Eye (tissue), 1 donor: ENCODE data around the gene SEMA3G.

Experiments used
- DNase-seq: peaks from one replicate; pipeline ENCODE4 v3.0.0-alpha.2; 2015

Gene SEMA3G

DNA sequence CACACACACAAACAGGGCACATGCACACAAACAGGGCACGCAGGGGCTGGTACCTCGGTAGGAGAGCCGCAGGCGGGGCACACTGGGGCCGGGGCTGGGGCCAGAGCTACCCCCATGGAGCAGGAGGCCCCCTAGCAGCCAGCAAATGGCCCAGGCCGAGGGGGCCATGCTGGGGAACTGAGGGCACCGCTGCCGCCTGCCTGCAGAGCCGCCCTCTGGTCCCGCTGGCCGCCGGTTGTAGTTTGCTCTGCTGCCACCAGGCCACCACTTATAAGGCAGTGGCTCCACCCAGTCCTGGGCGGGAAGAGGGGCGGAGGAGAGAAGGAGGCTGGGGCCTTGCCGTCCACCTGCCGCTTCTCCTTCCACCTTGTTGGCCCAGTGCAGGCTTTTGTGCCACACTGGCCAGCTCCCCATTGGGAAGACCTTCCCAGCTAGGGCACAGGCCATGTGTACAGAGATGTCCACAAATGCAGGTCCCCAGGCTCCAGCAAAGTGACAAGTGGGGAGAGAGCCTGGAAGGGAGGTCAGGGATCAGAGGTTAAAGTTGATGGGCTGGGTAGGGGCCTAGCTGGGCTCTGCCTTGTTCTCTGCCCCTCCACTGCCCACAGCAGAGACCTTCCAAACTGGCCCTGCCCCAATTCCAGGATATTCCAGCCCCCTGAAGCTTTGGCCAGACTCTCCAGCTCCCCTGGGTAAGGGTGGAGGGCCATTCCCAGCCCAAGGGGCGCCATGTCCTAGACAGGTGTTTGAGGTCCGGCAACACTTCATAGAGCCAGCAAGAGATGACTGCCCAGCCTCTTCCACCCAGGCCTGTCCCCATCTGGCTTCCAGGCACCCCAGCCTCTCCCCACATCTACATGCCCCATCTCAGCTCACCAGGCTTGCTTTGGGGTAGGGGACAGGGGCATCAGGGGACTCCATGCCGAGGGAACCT, at the start of gene SEMA3G:
SEMA3G (minus strand) TSS at position 244 of the 934 bp plus-strand sequence; CDS start at position 168, 76 bp downstream.
- DNase-seq, result peak; percentile 72

DNA sequence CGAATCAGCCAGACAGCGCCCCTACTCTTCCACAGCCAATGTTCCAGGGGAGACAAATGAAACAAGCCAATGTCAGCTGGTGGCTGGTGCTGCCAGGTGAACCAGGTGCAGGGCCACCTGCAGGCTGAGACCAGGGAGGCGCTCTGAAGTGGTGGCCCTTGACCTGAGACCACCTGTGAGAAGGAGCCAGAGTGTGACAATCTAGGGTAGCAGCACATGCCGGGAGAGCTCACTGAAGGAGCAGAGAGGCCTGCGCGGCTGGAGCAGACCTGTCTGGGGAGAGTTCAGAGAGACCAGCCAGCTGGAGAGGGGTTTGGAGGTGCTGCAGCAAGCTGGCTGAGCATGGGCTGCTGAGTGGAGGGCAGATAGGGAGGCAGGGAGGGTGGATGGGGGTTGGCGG, 49.5 kb upstream of the SEMA3G start:
- no peak for DNase-seq

- DNase-seq, result no peak
Measured at GRCh38 chr3:52493232-52494017, 48.5 kb upstream of the SEMA3G start.

DNA sequence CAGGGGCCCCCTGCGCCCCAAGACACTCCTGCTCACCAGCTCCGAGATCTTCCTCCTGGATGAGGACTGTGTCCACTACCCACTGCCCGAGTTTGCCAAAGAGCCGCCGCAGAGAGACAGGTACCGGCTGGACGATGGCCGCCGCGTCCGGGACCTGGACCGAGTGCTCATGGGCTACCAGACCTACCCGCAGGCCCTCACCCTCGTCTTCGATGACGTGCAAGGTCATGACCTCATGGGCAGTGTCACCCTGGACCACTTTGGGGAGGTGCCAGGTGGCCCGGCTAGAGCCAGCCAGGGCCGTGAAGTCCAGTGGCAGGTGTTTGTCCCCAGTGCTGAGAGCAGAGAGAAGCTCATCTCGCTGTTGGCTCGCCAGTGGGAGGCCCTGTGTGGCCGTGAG, 47.2 kb upstream of the SEMA3G start:
- no peak for DNase-seq

GRCh38 chr3:52490939-52491526, 46.1 kb upstream of the SEMA3G start:
- DNase-seq, result no peak

DNA sequence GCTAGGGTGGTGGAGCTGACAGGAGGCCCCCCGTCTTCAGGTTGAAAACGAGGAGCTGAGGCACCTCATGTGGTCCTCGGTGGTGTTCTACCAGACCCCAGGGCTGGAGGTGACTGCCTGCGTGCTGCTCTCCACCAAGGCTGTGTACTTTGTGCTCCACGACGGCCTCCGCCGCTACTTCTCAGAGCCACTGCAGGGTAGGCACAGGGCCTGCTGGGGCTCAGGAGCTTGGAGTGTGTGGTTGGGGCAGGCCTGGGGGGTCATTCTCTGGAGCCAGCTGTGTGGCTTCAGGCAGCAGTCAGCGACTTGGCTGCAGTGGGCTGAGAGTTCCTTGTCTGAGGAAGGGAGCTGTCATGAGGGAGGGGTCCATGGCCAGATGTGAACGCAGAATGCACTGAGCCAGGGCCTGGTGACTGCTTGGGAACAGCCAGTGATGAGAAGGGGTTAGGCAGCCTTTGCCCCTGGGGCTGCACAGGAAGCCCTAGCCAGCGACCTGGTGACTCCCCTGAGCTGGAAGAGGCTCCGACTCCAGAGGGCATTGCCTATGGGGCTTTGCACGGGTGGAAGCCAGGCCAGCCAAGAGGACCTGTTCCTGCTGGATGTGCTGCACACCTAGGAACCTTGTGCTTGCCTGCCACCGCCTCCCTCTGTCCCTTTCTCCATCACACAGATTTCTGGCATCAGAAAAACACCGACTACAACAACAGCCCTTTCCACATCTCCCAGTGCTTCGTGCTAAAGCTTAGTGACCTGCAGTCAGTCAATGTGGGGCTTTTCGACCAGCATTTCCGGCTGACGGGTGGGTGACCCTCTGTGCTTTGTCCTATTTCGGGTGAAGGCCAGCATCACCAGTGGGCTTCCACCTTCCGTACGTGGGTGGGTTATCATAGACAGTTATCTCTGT, 45.4 kb upstream of the SEMA3G start:
- DNase-seq, result no peak

DNA sequence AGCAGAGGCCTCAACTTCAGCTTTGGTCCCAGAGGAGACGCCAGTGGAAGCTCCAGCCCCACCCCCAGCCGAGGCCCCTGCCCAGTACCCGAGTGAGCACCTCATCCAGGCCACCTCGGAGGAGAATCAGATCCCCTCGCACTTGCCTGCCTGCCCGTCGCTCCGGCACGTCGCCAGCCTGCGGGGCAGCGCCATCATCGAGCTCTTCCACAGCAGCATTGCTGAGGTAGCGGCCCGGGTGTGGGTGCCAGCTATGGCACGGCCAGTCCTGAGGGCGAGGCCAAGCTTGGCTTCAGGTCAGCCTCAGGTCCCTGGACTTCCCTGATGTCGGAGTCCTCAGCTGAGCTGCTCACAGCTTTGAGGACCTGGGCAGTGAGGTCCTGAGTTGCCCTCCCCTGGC, 44.5 kb upstream of the SEMA3G start:
- DNase-seq, result no peak

- no peak for DNase-seq
Measured at GRCh38 chr3:52488746-52489145, 43.8 kb upstream of the SEMA3G start.

GRCh38 chr3:52487788-52488691, 43.1 kb upstream of the SEMA3G start:
- no peak for DNase-seq

GRCh38 chr3:52487050-52487787, 42.3 kb upstream of the SEMA3G start:
- DNase-seq, result no peak

DNA sequence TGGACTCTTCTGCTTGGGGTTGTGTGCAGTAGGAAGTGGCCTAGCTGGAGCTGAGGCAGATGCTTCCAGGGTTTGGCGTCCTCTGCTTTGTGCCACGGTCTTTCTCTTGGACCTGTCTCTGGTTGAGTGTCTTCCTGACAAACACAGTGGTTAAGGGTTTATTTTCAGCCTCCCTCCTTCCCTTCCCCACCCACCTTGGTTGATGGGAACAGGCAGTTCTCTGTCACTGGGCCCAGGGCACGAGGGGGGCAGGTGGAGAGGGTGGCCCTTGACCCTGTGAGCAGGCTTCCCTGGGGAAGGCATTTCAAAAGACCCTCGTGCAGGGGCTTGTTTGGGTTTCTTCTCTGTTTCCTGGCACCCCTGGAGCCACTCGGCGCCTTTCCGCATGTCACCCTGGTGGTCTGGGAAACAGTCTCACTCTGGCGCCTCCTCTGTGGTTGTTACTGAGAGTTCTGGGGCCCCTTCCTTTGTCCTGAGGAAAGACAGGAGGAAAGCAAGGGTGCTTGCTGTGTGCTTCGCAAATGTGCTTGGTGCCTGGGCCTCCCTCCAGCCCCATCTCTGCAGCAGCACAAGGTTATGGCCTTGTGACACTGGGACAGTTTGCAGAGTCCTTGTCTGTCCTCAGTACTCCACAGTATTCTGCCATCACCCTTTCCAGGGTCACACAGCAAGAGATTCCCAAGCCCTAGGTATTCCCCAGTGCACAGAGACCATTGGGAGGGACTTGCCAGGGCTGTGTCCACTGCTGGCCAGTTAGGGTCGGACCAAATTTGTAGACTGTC, 40.0 kb upstream of the SEMA3G start:
- no peak for DNase-seq

- peak; percentile 68 for DNase-seq
Measured at GRCh38 chr3:52483577-52484381, 38.9 kb upstream of the SEMA3G start.

GRCh38 chr3:52483081-52483480, 38.2 kb upstream of the SEMA3G start:
- DNase-seq, result no peak

- no peak for DNase-seq
Measured at GRCh38 chr3:52481819-52482521, 37.1 kb upstream of the SEMA3G start.

DNA sequence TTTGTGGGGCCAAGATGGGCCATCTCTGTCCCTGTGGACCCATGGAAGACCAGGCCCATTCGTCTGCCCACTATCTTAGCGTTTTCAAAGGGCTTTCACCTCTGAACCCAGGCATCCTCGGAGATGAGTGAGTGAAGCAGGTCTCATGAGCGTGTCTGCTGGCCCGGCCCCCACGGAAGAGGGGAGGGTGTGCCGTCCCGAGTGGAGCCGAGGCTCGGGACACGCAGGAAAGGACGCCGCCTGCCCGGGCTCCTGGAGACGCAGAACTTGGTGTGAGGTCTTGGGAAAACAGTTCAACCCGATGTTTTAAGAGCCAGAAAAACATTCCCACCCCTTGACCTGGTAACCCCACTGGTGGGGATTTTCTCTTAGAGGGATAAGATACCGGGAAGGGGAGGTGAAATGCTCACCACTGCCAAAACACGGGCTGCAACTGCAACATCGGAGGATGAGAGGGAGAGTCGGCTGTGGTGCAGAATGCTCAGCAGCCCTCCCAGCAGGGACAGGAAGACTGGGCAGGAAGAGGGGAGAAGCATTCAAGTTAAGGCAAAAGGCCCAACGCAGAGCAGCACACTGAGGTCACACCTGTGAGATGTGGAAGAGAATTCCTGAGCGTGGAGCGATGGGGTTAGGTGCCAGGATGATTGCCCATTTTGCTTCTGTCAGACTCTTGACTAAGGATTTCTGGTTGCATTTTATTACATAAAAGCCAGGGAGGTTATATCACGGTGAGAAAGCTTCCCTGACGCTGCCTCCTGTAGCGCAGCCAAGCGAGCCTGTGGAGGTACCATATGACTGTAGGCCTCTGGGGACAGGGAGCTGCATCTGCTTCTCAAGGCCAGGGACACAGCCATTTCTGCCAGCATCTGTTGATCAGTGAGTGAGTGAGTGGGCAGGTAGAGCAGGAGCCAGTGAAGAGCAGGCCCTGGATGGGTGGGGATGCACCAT, 36.1 kb upstream of the SEMA3G start:
- DNase-seq, result peak; percentile 43

DNA sequence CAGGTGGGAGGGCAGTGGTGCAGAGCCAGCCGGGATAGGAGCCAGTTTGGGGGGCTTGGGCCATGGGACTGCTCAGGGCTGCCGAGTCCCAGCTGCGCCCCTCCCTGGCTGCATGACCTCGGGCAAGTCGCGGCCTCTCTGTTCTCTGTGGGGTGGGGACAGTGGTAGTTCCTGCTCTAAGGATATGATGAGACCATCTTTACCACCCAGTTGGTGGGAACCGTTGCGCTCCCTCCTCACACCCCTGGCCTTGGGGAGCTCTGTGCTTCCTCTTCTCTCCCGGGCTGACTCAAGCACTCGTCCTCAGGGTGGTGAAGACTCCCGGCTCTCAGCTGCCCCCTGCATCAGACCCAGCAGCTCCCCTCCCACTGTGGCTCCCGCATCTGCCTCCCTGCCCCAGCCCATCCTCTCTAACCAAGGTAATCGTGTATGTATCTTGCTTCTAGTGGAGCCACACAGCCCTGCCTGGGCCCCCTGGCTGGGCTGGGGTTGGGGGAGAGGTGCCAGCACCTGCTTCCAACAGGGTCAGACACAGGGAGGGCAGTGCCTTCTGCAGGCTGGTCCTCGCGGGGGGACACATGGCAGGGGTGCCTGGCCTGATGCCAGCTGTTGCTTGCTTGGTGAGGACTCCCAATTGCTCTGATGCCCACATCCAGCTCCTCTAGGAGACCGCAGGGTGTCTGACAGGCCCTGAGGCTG, 35.1 kb upstream of the SEMA3G start:
- DNase-seq, result no peak
